CD14-positive monocyte (primary cell): ENCODE results near the gene EARS2. TPM values are rescaled to one million over a fixed set of nuclear protein-coding genes. Genes with fewer than 3 reads are reported as not detected.

Experiments
- DNase-seq, 3 donors: peaks; one replicate each; pipeline ENCODE4 v3.0.0-alpha.2; 2011 to 2022
- H2AFZ ChIP-seq: 2 replicates; pipeline ENCODE4 v1.6.0; 2012; ENCODE audit warnings: mild to moderate bottlenecking, low read depth, low read length, inconsistent platforms; ENCODE audit not compliant: insufficient read depth, poor library complexity, severe bottlenecking
- H3K27ac ChIP-seq, 2 donors: 1 replicate in 1 of 2; 2 replicates in 1 of 2; pipeline ENCODE4 v1.5.1; 2012 to 2013; ENCODE audit warnings: low read length in 2 of 2, control low read depth in 1 of 2, inconsistent platforms in 1 of 2, low read depth in 1 of 2, mild to moderate bottlenecking in 1 of 2
- H3K27me3 ChIP-seq, 2 donors: one replicate each; pipeline versions ENCODE4 v1.6.0 to v1.6.1; 2011 to 2013; ENCODE audit warnings: low read length in 2 of 2; ENCODE audit not compliant: control insufficient read depth in 2 of 2, insufficient read depth in 2 of 2
- H3K36me3 ChIP-seq, 2 donors: replicated peaks in 1 of 2; 1 replicate in 1 of 2; 2 replicates in 1 of 2; pipeline versions ENCODE4 v1.5.1 to v1.6.1; 2012 to 2013; ENCODE audit warnings: low read length in 2 of 2, control low read depth in 1 of 2, inconsistent platforms in 1 of 2, mild to moderate bottlenecking in 1 of 2; ENCODE audit not compliant: insufficient read depth in 2 of 2, control insufficient read depth in 1 of 2
- H3K4me1 ChIP-seq, 2 donors: 1 replicate in 1 of 2; 2 replicates in 1 of 2; pipeline versions ENCODE4 v1.5.1 to v1.6.1; 2012 to 2013; ENCODE audit warnings: low read length in 2 of 2, control low read depth in 1 of 2, inconsistent platforms in 1 of 2, mild to moderate bottlenecking in 1 of 2, moderate library complexity in 1 of 2; ENCODE audit not compliant: insufficient read depth in 2 of 2, control insufficient read depth in 1 of 2
- H3K4me2 ChIP-seq: replicated peaks from 2 replicates; pipeline ENCODE3; 2012; ENCODE audit warnings: low read length, moderate library complexity, mild to moderate bottlenecking; ENCODE audit not compliant: poor library complexity, severe bottlenecking; ENCODE audit errors: extremely low read depth
- H3K4me3 ChIP-seq, 3 experiments: fragments of 200-600 bp in 1 of 3; sonication (generic) in 1 of 3; replicated peaks in 1 of 3; 1 replicate in 2 of 3; 2 replicates in 1 of 3; pipeline ENCODE4 v1.5.1; 2011 to 2013; ENCODE audit warnings: low read length in 3 of 3, mild to moderate bottlenecking in 3 of 3, control low read depth in 2 of 3, low read depth in 2 of 3, inconsistent platforms in 1 of 3, moderate library complexity in 1 of 3
- H3K79me2 ChIP-seq: 2 replicates; pipeline ENCODE4 v1.6.0; 2012; ENCODE audit warnings: mild to moderate bottlenecking, control low read depth, inconsistent platforms, low read length, moderate library complexity; ENCODE audit not compliant: insufficient read depth
- H3K9ac ChIP-seq: 2 replicates; pipeline ENCODE4 v1.6.0; 2017; ENCODE audit warnings: low read length, mild to moderate bottlenecking; ENCODE audit not compliant: insufficient read depth, poor library complexity, severe bottlenecking
- H3K9me3 ChIP-seq, 2 donors: replicated peaks in 1 of 2; 1 replicate in 1 of 2; 2 replicates in 1 of 2; pipeline versions ENCODE4 v1.5.1 to v1.6.1; 2012 to 2013; ENCODE audit warnings: low read length in 2 of 2, control low read depth in 1 of 2; ENCODE audit not compliant: control insufficient read depth in 1 of 2, insufficient read depth in 1 of 2
- H4K20me1 ChIP-seq: 2 replicates; pipeline ENCODE4 v1.6.0; 2012; ENCODE audit warnings: mild to moderate bottlenecking, low read length, control low read depth, moderate library complexity; ENCODE audit not compliant: insufficient read depth
- H3K27ac Mint-ChIP-seq, 7 donors: one replicate each; pipeline ENCODE4 v1.8.0; 2020; ENCODE audit warnings: mild to moderate bottlenecking in 7 of 7, mixed read lengths in 7 of 7, moderate library complexity in 6 of 7, inconsistent platforms in 2 of 7
- H3K27me3 Mint-ChIP-seq, 3 donors: one replicate each; pipeline ENCODE4 v1.8.0; 2021 to 2022; ENCODE audit warnings: low read depth in 3 of 3, mild to moderate bottlenecking in 3 of 3, mixed read lengths in 3 of 3, moderate library complexity in 3 of 3, inconsistent platforms in 1 of 3
- H3K36me3 Mint-ChIP-seq, 2 donors: one replicate each; pipeline ENCODE4 v1.8.0; 2020; ENCODE audit warnings: mixed read lengths in 2 of 2, inconsistent platforms in 1 of 2, mild to moderate bottlenecking in 1 of 2
- H3K4me1 Mint-ChIP-seq: one replicate; pipeline ENCODE4 v1.8.0; 2020; ENCODE audit warnings: mild to moderate bottlenecking, mixed read lengths
- H3K4me3 Mint-ChIP-seq, 2 donors: one replicate each; pipeline ENCODE4 v1.8.0; 2020; ENCODE audit warnings: mild to moderate bottlenecking in 2 of 2, mixed read lengths in 2 of 2, moderate library complexity in 1 of 2
- H3K9me3 Mint-ChIP-seq, 7 donors: one replicate each; pipeline ENCODE4 v1.8.0; 2020 to 2022; ENCODE audit warnings: mixed read lengths in 7 of 7, mild to moderate bottlenecking in 6 of 7, moderate library complexity in 6 of 7, inconsistent platforms in 2 of 7
- WGBS: methylation state at CpG from one replicate; pipeline ENCODE4 v1.1.5; 2013; ENCODE audit warnings: missing lambda C conversion rate; ENCODE audit not compliant: insufficient coverage; 5-methylcytosine and 5-hydroxymethylcytosine counted together
- intact Hi-C, 2 donors: fragments of 100-400 bp; cut with micrococcal nuclease; formaldehyde crosslinking; loops; one replicate each; pipeline versions ENCODE4 v1.15.0 to v1.15.1; 2023
- polyA plus RNA-seq, 3 donors: library from polyadenylated mRNA; depleted of rRNA in 1 of 3; unstranded in 2 of 3; stranded (reverse) in 1 of 3; fragments of 300-500 nt in 2 of 3; fragments of >200 nt in 1 of 3; fragmentation: Illumina TruSeq in 2 of 3; gene quantifications; 1 replicate in 2 of 3; 2 replicates in 1 of 3; pipeline ENCODE4 v1.2.3, GENCODE V29; 2012 to 2021
- TF ChIP-seq, protein P1 (sequence below): fragments of 200-600 bp; IDR thresholded peaks from one replicate; pipeline ENCODE4 v1.8.0; 2022; ENCODE audit warnings: antibody characterized with exemption, mild to moderate bottlenecking

Gene EARS2
- polyA plus RNA-seq, 3 donors: 2.9 to 4.7 (median 4.2) TPM

DNA sequence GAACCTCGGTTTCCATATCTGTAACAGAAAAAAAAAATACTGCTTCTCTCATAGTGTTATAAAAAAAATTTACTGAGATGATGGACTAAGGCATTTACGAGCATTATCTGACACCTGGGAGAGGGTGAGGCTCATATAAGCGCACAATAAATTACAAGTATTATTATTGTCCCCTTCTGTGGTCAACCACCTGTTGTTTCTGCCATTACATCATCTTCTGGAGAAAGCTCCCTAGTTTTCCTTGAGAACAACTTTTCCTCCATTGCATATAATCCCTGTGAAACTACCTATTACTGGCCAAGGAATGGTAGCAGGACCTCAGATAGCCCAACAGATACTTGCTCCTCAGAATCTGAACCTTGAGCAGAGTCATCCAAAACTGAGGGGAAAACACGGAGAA is 35.2 kb downstream of the EARS2 start:
- WGBS: 100% methylated on average over 1 of the region's 4 CpGs
- Histone ChIP-seq H3K36me3 (peaks cover 0 to 15% of the 10 kb centered on the region in 2 donors), H3K9me3 (no peaks in the 10 kb centered on the region), H4K20me1 (no peaks in the 10 kb centered on the region), H3K27ac (peak overlapping the region in 1 of 2 donors; percentile 88), H3K4me1 (peaks cover 65 to 66% of the 10 kb centered on the region in 2 donors), H3K9ac (no peak overlapping the region), H3K27me3 (no peaks in the 10 kb centered on the region), H2AFZ (no peak overlapping the region), H3K4me3 (no peak overlapping the region), H3K4me2 (no peak overlapping the region), H3K79me2 (peaks cover 5% of the 10 kb centered on the region)
- H3K27me3 Mint-ChIP-seq: no peaks in the 10 kb centered on the region
- H3K4me1 Mint-ChIP-seq: peaks cover 58% of the 10 kb centered on the region
- H3K36me3 Mint-ChIP-seq: peaks cover 23% of the 10 kb centered on the region in 2 donors
- TF ChIP-seq, protein P1, sequence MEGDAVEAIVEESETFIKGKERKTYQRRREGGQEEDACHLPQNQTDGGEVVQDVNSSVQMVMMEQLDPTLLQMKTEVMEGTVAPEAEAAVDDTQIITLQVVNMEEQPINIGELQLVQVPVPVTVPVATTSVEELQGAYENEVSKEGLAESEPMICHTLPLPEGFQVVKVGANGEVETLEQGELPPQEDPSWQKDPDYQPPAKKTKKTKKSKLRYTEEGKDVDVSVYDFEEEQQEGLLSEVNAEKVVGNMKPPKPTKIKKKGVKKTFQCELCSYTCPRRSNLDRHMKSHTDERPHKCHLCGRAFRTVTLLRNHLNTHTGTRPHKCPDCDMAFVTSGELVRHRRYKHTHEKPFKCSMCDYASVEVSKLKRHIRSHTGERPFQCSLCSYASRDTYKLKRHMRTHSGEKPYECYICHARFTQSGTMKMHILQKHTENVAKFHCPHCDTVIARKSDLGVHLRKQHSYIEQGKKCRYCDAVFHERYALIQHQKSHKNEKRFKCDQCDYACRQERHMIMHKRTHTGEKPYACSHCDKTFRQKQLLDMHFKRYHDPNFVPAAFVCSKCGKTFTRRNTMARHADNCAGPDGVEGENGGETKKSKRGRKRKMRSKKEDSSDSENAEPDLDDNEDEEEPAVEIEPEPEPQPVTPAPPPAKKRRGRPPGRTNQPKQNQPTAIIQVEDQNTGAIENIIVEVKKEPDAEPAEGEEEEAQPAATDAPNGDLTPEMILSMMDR: no peak
- H3K4me3 Mint-ChIP-seq: no peak overlapping the region
- no peaks in the 10 kb centered on the region for H3K9me3 Mint-ChIP-seq
- H3K27ac Mint-ChIP-seq: peak overlapping the region in 6 of 7 donors; percentile 20 to 97 (median 96)
- intact Hi-C loops: no loop called here
- DNase-seq: no peak

DNA sequence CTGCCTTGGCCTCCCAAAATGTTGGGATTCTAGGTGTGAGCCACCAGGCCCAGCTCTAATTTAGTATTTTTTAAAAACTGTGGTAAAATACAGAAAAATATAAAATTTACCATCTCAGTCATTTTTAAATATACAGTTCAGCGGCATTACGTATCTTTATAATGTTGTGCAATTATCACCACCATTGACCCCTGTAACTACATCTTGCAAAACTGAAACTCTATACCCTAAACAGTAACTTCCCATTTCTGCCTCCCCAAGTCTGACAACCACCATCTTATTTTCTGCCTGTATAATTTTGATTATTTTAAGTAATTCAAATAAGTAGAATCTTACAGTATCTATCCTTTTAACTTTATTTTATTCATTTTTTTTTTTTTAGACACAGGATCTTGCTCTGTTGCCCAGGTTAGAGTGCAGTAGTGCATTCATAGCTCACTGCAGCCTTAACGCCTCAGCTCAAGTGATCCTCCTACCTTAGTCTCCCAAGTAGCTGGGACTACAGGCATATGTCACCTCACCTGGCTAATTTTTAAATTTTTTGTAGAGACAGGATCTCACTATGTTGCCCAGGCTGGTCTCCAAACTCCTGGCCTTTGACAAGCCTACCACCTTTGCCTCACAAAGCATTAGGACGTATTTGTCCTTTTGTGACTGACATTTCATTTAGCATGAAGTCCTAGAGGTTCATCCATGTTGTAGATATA is 36.0 kb downstream of the EARS2 start:
- Histone ChIP-seq H3K79me2 (peaks cover 5% of the 10 kb centered on the region), H3K36me3 (peaks cover 0 to 15% of the 10 kb centered on the region in 2 donors), H3K9me3 (no peaks in the 10 kb centered on the region), H3K27me3 (no peaks in the 10 kb centered on the region), H4K20me1 (no peaks in the 10 kb centered on the region), H3K9ac (peak overlapping the region; percentile 44), H3K4me1 (peaks cover 73% of the 10 kb centered on the region in 2 donors), H3K27ac (peak overlapping the region; percentile 88 to 93), H3K4me2 (peak overlapping the region; percentile 54), H2AFZ (peak overlapping the region; percentile 4), H3K4me3 (peak overlapping the region in 1 of 3 experiments; percentile 38)
- Mint-ChIP-seq H3K27me3 (no peaks in the 10 kb centered on the region), H3K36me3 (peaks cover 23% of the 10 kb centered on the region in 2 donors), H3K4me1 (peaks cover 64% of the 10 kb centered on the region), H3K4me3 (peak overlapping the region; percentile 35 to 58), H3K9me3 (no peaks in the 10 kb centered on the region), H3K27ac (peak overlapping the region; percentile 90 to 98 (median 97))
- 100% methylated on average over 1 of the region's 4 CpGs for WGBS
- intact Hi-C loops: no loop called here
- TF ChIP-seq, protein P1: no peak
- DNase-seq: peak; percentile 73 to 85 (median 84)
